T-helper 1 cell (primary cell): ENCODE results near the gene DCAF16.
"Not testable (repeated sequence)": the region's sequence is repeated elsewhere in the genome, so short reads cannot be mapped to it uniquely, and the experiment has no call there.

Experiments
- DNase-seq, 5 donors: peaks; one replicate each; pipeline ENCODE4 v3.0.0-alpha.2; 2012 to 2020
- total RNA-seq, 4 donors: gene quantifications; one replicate each; lab custom pipeline; 2026; lab: John Stamatoyannopoulos, UW

DCAF16 gene
- 70.5 to 93.8 (median 76.3) reads per million in 4 donors for total RNA-seq

DNA sequence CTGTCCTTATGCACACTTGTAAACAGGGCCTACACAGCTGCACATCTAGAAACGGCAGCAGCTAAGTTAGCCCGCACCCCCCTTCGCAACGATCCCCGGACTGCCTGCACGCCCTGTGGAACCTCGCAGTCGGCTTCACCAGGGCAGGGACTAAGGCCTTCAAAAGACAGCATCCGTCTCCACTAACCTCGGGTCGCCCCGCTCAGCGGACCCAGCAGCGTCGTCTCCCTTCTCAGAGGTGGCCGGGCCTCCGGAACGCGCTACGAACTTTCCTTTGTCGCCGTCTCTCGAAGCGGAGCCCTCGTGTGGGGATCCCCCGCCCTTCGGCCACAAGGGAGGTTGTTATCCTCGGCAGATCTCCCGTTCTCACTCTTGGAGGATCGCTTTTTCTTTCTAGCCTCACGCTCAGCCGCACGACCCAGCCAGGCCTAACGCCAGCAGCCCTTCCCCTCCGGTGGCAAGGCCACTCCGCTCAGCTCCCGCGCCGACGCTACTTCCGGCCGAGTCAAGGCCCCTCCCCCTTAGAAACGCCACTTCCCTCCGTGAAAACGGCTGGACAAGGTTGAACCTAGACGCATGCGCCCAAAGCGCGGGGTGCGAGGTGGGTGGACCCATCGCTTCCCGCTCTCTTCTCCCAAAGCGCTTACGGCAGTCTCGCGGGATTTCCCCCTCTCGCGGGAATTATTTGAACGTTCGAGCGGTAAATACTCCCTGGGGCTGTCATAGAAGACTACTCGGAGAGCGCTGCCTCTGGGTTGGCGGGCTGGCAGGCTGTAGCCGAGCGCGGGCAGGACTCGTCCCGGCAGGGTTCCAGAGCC, at the start of gene DCAF16, which contains the start of gene NCAPG:
TSS of gene DCAF16 (minus strand) at position 498 of the 818 bp plus-strand sequence. CDS start 6,616 bp downstream, outside the sequence.
TSS of gene NCAPG (plus strand) at position 720 of the 818 bp plus-strand sequence. CDS start 99 bp downstream, outside the sequence.
- peak; percentile 98 to 99 (median 98) for DNase-seq

DNA sequence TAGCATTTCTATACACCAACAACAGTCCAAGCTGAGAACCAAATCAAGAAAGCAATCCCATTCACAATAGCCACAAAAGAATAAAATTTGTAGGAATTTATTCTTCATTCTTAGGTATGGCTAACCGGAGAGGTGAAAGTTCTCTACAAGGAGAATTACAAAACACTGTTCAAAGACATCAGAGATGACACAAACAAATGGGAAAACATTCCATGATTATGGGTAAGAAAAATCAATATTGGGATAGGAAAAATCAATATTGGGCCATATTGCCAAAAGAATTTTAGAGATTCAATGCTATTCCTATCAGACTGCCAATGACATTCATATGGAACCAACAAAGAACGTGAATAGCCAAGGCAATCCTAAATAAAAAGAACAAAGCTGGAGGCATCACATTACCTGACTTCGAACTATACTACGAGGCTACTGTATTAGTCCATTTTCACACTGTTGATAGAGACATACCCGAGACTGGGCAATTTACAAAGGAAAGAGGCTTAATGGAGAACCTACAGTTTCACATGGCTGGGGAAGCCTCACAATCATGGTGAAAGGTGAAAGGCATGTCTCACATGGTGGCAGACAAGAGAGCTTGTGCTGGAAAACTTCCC, 49.3 kb upstream of the DCAF16 start:
- DNase-seq: no peak

DNA sequence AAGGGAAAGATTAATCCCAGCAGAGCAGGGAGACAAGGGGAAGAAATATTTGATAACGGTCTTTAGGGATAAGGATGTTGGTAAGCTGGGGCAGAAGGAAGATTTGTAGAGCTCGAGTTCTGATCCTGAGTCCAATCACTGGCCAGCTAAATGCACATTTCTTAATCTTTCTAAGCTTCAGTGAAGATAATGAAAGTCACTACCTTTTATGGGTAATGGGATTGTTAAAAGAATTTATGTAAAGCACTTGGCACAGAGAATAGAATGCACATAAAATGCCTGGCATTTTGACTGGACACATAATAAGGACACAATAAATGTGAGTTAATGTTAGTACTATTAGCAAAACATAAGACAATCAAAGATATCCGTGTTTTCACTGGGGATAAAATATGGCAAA, 43.5 kb upstream of the DCAF16 start:
- no peak for DNase-seq

DNA sequence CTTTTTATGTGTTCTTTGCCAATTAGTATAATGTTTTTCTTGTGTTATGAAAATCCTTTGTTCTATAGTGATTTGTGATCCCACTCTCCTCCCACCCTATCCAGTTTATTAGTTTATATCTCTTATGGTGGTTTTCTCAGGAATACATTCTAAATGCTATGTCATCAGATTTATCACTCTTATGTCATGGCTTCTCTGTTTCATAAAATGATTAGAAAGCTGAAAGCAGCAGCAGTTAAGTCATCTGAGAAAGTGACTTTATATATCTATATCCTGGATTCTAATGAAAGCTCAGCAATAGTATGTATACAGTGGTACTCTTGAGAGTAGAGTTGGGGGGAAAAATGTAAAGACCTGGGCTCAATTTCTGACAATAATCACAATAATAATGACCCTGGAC, 41.4 kb upstream of the DCAF16 start:
- DNase-seq: no peak

- DNase-seq: not testable (repeated sequence)
These were observed 39.7 kb upstream of the DCAF16 start for GRCh38 chr4:17850295-17850694.

DNA sequence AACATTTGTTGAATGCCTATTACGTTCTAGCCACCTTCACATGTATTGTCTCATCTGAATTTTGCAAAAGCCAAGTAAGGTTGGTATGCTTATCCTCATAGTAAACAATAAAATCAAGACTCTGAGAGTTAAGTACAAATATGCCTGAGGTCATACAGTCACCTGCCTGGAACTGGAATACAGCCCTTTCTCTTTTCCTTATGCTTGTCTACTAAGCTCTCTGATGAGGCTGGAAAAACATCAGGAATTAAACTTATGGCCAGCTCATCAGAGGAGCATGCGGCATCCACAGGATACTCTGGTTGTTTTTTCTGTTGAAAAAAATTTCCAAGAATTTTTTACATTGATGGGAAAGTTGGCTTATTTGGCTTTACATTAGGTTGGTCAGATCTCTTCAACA, 35.7 kb upstream of the DCAF16 start:
- no peak for DNase-seq

- DNase-seq: no peak
These were observed 13.5 kb upstream of the DCAF16 start for GRCh38 chr4:17823871-17824669.

DNA sequence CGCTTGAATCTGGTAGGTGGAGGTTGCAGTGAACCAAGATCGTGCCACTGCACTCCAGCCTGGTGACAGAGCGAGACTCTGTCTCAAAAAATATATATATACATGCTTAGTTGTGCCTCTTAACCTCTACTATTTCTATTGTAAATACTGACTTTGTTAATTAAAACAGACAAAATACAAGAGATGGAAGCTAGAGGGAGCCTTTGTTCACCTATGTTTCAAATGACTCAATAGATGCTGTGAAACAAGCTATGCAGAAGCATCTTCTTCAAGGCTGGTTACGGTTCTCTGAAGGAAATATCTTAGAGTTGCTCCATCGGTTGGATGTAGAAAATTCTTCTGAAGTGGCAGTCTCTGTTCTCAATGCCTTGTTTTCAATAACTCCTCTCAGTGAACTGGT, 6.5 kb upstream of the DCAF16 start:
- DNase-seq: peak in 1 of 5 donors; percentile 42

- no peak for DNase-seq
These were observed 5.6 kb upstream of the DCAF16 start for GRCh38 chr4:17816142-17816541.

- DNase-seq: no peak
These were observed 3.6 kb upstream of the DCAF16 start for GRCh38 chr4:17814140-17814539.

DNA sequence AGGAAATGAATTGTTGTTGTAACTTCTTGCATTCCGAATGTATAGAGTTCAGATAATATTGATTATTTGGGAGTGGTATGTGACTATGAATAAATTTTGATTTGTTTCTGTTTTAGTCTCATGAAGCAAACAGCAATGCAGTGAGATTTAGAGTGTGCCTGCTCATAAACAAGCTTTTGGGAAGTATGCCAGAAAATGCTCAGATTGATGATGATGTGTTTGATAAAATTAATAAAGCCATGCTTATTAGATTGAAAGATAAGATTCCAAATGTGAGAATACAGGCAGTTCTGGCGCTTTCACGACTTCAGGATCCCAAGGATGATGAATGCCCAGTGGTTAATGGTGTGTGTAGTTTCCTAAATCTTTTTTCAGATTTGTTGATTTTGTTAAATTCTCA, 2.2 kb upstream of the DCAF16 start:
- DNase-seq: no peak

DNA sequence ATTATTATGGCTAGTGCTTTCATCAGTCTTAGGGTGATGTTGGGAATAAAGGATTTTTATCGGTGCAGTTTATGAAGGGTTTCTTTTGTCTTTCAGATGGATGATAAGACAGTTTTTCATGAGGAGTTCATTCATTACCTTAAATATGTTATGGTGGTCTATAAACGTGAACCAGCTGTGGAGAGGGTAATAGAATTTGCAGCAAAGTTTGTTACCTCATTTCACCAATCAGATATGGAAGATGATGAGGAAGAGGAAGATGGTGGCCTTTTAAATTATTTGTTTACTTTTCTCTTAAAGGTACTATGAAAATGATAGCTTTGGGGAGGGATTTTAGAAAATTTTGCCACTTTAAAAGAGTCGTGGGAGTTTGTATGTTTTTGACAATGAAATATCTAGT, 1.6 kb upstream of the DCAF16 start:
- no peak for DNase-seq

DNA sequence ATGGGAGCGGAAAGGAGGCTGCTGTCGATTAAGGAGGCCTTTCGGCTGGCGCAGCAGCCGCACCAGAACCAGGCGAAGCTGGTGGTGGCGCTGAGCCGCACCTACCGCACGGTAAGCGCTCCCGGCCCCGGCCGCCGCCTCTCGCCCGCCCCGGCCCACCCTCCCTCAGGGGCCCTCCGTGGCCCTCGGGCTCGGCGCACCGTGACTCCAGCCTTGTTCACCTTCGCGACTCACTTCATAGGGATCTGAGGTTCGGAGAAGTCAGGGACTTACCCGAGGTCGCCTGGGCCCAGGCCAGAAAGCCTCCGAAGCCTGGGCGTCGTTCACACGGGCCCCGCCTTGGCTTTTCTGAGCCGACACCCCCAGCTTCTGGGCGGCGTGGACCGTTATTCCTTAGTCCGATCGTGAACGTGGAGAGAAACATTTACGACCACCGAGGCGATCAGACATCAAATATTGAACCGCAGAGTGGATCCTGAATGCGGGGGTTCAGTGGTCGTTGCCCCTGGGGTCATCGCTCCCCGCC, 584 bp upstream of the DCAF16 start:
- DNase-seq: peak in 2 of 5 donors; percentile 6 to 14

DNA sequence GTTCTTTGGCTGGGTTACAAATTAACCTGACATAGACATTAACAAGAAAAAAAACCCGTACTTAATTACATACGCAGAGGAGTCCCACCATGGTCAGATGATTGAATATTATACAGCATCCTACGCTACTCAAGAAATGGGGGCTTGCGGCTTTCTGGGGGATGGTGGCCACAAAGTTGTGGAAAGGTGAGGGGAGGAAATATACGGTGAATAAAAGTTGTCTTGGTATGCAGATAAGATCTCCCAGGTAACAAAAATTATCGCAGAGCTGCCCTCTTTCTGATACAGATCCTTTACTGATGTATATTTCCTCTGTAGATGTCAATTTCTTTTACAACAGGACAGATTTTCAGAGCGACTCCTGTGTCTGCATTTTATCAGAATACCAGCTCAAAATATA, 890 bp downstream of the DCAF16 start:
- no peak for DNase-seq

DNA sequence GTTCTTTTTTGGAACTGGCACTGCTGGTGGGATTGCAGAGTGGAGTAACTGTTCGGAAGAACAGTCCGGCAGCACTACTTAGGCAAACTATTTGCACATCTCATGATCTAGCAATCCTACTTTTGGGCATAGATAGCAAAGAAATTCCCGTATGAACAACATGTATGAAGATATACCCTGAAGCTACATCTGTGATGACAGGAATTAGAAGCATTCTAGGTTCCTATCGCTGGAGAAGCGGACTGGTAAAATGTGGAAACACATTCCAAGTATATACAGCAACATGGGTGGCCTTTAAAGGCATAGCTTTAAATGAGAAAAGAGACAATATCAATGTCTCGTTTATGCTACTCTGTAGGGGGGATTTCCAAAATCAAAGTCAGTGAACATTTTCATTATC, 3.1 kb downstream of the DCAF16 start:
- DNase-seq: no peak

GRCh38 chr4:17805580-17806155, 4.9 kb downstream of the DCAF16 start:
- DNase-seq: no peak

DNA sequence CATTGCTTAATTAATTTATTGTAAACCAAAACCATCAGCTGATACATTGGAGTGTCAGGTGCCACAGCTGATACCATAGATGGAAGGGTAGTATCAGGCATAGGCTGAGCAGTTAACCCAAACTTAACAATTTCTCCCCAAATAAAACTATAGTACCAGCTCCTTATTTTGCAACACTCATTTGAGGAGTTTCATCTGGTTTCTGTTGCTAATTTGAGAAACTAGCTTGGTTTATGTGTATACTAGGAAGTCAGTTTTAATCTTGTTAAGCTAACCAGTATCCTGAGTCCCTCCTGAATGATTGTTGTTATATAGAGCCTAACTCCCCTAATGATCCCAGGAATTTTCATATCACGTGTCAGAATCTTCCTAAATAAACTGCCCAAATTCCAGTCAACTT, 12.7 kb downstream of the DCAF16 start:
- no peak for DNase-seq

GRCh38 chr4:17794730-17795129, 15.8 kb downstream of the DCAF16 start:
- no peak for DNase-seq

DNA sequence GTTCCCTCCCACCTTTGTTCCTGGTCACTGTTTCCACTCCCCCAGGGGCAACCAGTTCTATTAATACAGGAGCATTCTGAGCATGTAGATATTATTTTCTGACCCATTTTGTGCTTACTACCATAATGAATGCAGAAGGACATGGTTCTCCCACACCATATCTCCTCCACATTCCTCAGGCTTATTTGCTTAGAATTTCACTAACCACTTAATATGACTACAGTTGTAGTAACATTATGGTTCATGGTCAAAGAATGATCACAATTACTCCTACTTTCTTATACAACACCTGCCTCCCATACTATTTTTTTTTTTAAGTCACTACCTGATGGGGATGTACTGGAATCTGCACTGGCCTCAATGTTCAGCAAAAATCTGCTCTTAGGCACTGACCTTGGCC, 21.6 kb downstream of the DCAF16 start:
- DNase-seq: no peak

DNA sequence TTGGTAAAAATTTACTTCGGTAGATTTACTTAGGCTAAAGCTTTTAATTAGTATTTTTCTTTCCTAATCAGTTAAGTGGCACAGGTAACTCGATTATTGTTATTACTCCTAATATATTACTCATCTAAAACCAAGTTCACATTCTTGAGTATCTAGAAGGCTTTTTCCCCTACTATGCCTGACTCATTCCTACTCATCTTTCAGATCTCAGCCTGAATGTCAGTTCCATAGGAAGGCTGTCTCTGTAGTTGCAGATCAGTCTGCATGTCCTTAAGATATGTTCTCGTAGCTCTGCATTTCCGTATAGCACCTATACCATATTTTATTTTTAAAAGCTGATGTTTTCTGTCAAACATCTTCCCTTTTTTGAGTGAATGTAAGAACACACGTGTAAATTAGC, 23.2 kb downstream of the DCAF16 start:
- DNase-seq: no peak

DNA sequence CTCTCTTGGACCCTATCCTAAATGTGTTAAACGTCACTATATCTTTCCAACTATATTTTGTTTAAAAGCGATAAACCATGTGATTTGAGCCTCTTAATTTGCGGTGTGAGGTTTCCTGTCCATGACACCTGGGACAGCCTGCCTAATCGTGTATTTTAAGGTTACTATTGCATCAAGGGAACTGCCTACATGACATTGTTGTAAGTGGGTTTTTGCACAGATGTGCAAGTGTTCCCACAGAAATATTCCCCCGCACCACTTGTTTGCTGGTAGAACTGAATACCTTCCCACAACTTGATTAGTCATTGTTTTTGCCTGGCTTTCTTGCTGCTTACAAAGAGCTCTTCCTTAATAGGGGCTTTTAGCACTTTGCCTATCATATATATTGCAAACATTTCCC, 24.0 kb downstream of the DCAF16 start:
- no peak for DNase-seq

- DNase-seq: no peak
These were observed 24.7 kb downstream of the DCAF16 start for GRCh38 chr4:17785858-17786257.
